Activated CD8-positive, alpha-beta memory T cell treated with anti-CD3 and anti-CD28 coated beads, Interleukin-2, amount 50 U/mL, for 24 hours (primary cell): ENCODE results near the gene AQP11.
"Not testable (repeated sequence)": the region's sequence is repeated elsewhere in the genome, so short reads cannot be mapped to it uniquely, and the experiment has no call there.

Source experiments
- DNase-seq: peaks from one replicate; pipeline ENCODE4 v3.0.0-alpha.2; 2020; ENCODE audit errors: extremely low read depth

AQP11 gene

DNA sequence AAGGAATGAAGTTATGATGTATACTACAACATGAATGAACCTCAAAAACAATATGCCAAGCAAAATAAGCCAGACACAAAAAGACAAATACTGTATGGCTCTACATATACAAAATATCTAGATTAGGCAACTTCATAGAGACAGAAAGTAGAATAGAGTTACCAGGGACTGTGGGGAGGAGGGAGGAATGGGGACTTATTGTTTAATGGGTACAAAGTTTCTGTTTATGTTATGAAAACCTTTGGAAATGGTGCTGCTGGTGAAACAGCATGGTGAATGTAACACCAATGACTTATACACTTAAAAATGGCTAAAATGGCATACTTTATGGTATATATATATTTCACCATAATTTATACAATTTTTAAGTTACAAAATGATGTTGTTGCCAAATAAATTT lies 4.1 kb downstream of the AQP11 start:
- no peak for DNase-seq

DNA sequence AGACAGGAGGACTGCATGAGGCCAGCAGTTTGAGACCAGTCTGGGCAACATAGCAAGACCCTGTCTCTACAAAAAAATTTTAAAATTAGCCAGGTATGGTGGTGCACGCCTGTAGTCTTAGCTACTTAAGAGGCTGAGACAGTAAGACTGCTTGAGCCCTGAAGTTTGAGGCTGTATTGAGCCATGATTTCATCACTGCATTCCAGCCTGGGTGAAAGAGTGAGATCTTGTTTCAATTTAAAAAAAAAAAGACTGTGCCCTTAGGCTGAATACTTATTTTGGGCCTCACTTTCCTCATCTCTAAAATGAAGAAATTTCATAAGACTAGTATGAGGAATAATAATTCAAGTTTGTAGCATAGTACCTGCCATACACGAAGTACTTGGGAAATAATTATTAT lies 6.9 kb downstream of the AQP11 start:
- DNase-seq, result no peak

DNA sequence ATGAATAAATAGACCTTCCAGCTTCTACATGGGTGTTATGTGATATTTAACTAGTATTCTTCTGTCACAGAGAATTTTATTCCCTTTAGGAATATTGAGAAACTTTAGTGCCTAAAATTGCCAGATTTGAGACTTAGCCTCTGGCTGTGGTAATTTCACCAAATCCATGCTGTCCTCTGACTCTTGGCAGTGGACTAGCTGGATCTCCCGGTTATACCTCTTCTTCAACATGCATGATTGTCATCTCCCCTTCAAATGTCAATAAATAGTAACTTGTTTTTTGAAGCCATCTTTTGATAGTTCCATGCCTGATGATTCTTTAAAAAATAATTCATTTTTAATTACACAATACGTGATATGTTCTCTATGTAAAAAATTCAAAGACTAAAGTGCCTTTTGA lies 8.4 kb downstream of the AQP11 start:
- DNase-seq, result no peak

DNA sequence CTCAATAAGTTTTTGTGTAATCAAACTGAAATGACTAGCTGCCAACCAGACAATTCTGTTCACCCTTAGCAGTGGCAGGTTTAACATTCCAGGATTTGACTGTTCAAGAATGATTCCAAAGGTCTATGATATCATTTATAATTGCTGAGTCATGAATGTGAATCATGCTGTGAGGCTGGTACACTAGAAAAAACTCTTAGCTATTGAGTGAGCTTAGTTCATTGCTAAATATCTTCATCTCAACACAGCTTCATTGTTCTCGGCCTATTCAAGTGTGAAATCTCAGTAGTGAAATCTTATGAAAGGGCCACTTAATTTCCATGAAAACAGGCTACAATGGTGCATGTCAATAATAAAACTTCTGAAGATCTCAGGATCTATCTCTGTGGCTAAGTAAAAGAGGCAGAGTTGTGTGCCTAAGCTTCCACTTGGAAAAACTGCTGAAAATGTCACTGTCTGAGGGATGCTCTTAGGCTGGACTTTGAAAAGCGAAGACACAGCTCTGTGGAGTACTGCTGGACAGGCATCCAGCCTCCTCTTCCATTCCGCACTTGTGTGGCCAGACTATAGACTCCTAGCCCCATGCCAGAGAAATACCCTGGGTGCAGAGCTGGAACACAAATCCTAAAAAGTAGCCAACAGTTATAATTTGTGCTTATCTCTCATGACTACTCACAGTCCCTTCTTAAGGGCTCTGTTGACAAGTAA lies 12.8 kb downstream of the AQP11 start:
- no peak for DNase-seq

DNA sequence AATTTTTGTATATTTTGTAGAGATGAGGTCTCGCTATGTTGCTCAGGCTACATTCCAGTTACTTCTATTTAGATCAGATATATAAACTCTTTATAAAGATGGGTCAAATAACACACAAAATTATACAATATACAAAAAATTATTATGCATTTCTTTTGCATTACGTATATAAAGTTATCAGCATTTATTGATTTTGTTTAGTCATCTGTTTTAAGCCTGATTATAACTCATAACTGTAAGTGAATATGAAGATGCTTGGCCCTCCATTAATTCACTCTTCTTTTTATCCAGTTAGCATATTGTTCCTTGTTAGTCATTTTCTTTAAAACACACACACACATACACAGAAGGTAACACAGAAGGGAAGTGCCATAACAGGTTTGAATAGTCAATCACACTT lies 14.5 kb downstream of the AQP11 start:
- no peak for DNase-seq

DNA sequence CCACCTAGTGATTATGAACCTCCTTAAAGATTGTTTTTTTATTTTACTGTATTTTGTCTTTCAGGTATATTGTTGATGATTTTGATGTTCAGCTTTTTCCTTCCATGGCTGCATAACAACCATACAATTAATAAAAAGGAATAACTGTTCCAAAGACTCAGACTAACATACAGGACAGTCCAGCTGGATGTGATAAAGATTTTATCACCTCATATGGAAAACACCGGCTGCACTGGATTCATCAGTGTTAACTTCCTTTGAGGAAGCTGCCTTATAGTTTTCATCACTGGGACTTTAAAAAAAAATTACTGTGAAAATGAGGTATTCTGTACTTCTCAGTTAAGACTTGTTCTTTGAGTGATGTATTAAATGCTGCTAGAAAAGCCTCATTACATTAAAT lies 19.5 kb downstream of the AQP11 start:
- no peak for DNase-seq

DNA sequence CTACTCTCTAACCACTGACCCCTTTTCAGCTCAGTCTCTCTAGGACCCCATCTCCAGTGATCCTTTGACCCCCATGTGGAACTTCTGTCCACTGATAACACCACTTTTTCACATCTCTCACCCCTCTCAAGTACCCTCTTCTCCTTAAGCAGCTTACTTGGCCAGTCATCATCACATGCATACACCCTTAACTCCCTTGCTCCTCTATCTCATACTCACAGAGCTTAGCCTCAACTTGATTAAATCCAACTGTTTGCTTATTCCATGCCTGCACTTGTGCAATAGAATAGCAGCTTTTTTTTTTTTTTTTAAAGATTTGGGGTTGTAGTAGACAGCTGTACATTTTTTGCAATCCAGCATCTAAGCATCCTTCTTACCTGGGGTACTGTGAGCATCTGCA lies 22.2 kb downstream of the AQP11 start:
- DNase-seq, result no peak

DNA sequence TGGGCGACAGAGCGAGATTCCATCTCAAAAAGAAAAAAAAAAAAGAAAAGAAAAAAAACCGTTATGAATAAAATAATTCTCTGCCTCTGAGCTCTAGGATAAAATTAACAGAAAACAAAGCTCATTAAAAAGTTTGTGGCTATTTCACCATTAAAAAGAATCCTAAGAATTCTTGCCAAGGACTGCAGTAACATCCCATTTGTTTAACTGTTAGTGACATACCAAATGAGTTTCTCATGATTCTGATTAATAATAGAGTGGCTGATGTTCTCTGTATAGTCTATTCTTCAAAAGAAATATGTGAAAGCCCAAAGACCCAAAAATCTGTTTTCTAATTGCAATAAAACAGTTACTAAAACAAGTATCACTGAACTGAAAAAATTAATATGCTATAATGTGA lies 28.1 kb downstream of the AQP11 start:
- no peak for DNase-seq

DNA sequence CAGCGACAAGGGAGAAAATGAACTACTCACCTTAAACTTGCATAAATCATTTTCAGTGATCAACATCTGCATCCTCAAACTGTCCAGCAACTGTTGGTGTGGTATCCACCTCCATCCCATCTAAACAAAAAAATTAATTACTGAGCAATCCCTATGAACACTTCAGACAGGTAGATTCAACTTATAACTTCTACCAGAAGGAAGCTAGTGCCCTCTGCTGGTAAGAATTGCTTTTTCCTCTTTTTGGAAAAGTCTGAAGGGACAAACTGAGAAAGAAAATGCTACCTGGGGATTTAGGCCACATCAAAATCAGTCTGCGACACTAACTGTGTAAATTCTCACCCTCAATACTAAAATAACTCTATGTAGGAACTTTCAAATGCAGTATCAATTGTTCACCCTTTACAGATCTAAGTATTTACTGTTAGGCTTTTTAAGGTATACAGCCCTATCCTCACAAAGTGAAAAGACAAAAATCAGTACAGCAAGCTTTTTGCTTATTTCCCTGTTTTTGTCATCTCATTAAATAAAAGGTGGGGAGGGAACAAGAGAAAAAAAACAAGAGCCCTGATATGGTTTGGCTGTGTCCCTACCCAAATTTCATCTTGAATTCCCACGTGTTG lies 29.9 kb downstream of the AQP11 start:
- no peak for DNase-seq

DNA sequence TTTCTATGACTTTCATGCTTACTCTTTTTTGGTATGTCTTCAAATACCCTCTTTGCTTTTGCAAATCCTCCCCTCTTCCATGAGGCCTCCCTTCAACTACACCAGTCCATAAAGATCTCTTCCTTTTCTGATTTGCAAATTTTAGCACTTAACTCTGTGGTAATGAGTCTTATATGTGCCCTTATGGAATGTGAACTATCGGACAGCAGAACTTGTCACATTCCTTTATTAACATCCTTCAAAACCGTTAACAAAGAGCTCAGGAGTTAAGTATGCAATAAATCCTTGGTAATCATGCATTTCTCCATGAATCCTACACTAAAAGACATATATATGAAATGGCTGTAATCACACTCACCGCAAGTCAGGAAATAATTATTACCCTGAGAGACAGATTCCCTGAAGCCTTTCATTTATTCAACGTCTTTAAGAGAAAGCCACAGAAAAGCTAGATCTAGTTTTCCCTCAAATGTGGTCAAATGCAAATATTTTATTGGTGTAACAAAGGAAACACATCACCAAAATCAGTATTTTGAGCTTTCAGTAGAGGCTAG lies 40.5 kb downstream of the AQP11 start:
- no peak for DNase-seq

DNA sequence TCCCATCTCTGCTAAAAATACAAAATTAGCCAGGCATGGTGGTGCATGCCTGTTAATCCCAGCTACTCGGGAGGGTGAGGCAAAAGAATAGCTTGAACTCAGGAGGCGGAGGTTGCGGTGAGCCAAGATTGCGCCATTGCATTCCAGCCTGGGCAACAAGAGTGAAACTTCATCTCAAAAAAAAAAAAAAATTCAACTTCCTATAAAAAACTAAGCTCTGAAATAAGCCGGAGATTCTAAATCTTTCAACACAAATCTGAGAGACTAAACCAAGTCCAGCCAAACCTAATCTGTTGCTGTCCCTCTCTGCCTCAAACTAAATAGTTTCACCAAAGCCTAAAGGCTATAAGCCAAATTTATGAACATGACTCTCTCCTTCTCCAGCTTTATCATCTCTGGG lies 44.2 kb downstream of the AQP11 start:
- DNase-seq, result not testable (repeated sequence)

DNA sequence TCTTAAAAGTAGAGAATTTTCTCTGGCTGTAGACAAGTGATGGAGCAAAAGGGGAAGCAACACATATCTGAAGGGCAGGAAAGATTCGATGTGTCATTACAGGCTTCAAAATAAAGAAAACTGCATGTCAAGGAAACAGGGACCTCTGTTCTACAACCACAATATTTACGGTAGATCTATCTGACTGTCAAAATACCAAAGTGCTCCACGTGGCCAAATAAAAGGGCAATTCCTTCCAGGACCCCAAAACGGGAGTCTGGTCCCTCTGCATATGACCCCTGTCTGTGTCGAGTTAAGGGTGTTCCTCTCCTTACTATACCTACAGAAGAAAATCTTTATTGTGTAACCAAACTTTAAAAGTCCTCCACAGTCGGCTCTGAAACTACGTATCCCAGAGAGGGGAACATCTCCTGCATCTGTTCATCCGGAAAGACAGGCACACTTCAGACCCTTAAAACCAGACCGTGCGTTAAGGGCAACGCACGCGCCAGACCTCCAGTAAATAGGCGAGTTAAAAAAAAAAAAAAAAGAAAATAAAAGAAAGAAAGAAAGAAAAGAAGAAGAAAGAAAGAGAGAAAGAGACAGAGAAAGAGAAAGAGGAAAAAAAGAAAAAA lies 47.1 kb downstream of the AQP11 start:
- no peak for DNase-seq

DNA sequence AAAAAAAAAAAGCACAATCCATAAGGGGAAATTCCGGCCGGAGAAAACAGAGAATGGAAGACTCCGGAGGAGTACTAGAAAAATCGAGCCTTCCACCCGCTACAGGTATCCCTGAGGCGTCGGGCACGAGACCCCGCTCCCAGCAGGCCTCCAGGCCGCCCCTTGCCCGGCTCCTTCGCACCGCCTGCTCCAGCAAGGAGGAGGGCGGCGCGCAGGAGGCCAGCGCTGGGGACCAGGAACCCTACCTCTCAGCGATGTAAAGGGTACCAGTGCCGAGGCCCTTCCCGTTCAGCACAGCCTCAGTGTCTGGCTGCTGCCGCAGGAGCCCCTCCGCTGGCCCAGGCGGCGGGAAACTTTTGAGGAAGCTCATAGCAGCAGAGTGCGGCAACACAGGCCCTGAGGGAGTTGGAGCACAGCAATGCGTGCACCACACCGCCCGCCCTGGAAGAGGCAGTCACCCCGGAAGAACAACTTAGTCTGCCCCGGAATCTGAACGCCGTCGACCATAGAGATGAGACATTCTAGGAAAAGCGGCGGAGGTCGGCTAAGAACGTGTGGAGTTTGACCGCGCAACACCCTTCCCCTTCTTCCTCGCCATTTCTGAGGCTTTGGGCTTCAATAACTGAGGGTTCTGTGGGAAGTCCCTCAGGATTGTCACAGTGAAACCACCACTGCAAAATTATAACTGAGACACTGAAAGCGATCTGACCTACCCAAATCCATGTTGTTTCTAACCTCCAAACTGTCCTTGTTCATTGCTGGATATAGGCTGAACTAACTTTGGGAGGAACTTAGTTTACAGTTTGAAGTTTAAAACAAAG lies 47.8 kb downstream of the AQP11 start, which contains the start of gene CLNS1A:
CLNS1A (minus strand) TSS at position 450 of the 821 bp plus-strand sequence; CDS start at position 370, 80 bp downstream.
- peak; percentile 68 for DNase-seq

DNA sequence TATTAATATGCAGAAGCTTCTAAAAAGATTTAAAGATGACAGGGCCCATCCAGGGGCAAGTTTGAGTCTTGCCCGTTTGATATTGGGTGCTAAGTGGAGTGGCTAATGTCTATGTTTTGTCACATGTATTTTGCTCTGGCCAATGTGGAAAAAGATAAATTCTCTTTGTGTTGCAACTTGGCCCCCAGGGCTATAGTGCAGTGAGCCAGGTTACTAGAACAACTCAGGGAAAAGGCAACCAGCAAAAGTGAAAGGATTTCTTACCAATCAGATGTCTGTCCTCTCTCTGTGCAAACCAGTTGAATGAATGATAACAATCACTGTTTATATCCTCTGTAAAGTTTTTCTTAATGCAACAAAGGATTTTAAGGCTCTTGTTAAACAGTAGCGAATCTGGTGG lies 52.5 kb downstream of the AQP11 start:
- DNase-seq, result no peak

DNA sequence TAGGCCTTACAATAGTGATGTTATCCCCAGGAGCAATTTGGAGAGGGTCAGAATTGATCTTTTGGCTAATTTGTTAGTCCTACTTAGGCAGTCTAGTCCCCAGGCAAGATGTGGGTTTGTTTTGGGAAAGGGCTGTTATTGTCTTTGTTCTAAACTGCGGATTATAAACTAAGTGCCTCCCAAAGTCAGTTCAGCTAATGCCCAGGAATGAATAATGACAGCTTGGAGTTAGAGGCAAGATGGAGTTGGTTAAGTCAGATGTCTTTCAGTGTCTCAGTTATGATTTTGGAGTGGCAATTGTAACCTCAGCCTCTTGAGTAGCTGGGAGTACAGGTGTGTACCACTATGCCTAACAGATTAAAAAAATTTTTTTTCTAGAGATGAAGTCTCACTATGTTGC lies 55.1 kb downstream of the AQP11 start:
- DNase-seq, result no peak

DNA sequence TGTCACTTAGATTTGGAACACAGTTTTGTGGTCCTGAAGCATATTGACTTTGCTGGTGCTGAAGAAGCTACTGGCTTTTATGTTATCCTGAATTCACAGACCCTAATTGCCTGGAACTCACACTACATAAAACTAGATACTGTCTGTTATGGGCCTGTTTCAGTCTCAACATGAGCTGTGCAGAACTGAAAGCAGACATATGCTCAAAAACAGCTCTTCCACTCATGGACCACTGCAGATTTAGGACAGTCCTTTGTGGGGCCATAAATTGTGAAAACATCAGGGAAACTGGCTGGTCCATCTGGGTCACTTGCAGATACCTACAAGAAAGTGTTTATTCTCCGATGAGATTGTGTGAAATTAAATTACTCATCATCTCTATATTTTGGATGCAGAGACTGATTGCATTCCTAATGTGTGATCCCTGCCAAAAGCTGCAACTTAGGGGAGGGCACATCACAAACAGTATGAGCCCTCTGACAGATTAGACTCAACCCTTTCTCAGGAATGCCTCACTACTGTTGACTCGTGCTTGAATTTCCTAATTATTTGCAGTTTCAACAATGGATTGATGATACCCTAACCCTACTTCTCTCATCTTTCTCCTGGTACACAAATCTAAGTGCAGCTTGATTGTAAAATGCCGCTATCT lies 58.0 kb downstream of the AQP11 start:
- DNase-seq, result no peak

DNA sequence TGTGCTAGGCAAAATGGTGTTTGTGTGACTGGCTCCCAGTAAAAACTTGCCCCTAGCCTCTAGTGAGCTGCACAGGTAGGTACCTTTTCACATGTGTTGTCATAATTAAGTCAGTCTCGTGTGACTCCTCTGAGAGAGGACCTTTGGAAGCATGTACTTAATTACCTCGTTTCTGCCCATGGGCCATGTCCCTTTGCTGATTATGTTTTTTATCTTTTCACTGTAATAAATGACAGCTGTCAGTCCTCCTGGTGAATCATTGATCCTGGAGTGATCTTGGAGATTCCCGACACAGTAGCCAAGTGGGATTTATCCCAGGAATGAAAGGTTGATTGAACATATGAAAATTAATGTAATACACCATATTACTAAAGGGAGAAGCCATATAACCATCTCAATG lies 60.4 kb downstream of the AQP11 start:
- DNase-seq, result no peak

DNA sequence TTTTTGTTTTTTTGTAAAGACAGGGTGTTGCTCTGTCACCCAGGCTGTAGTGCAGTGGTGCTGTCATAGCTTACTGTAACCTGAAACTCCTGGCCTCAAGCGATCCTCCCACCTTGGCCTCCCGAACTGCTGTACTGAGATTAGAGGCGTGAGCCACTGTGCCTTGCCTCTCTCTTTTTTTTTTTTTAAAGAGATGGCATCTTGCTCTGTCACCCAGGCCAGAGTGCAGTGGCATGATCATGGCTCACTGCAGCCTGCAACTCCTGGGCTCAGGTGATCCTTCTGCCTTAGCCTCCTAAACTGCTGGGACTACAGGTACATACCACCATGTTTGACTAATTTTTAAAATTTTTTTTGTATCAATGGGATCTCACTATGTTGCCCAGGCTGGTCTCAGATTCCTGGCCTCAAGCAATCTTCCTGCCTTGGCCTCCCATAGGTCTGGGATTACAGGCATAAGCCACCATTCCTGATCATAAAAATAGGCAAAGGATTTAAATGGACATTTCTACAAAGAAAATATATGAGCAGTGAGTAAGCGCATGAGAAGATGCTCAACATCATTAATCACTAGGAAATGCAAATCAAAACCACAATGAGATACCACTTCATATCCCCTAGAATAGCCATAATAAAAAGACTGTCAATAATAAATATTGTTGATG lies 65.1 kb downstream of the AQP11 start:
- no peak for DNase-seq

DNA sequence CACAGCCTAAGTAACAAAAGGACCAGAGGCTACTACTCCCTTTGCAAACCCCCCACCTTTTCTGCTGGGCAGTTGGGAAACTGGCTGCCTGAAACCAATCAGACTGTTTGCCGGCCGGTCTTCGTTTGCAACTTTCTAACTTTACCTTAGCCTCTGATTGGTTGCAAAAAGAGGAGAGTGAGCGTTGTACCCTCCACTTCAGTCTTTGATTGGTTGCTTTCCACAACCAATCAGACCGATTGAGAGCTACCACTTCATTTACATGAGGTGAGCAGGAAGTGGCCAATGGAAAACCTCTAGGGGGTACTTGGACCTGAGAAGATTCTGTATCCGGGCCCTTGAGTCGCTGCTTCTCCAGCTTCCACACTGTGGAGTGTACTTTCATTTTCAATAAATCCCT lies 66.6 kb downstream of the AQP11 start:
- no peak for DNase-seq

DNA sequence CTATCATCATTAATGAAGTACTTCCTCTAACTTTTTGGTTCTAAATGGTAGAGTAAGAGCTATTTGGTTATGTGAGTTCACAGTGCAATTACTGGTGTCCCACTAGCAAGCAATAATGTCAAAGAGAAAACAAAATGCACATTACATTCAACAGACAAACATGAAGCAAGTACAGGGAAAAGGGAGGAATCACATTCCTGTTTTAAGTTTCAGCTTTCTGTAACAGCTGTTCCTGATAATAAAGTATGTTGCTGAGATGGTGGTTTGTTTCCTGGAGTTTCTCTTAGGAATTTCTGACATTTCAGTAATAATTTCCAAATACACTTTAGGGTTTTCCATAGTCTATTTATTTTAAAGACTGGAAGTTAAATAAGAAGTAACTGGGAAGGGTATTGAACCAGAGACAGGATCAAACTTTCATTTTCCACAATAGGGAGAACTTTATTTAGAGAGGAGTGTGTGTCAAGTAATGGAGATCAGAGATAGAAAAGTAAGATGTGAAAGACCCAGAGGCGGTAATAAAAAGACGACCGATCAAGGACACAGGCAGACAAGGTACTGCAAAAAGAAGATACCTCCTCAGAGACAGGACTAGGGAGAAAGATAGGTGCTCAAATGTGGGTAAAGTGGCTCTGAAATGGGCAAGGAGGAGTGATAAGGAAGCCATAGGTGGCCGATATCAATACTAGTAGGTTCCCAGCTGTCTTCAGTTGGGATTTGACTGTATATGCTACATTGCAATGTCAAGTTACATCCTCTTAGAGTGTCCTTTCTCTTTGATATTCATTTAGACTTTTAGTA lies 68.7 kb downstream of the AQP11 start:
- DNase-seq, result no peak
